ENCODE measurements around the gene LIPH.

GRCh38 chr3:185489462-185489861 is 62.9 kb downstream of the LIPH start:
- TF ChIP-seq POLR2A (IDR thresholded peaks at IDR 0.05) = no peak
- TF ChIP-seq, protein P1, sequence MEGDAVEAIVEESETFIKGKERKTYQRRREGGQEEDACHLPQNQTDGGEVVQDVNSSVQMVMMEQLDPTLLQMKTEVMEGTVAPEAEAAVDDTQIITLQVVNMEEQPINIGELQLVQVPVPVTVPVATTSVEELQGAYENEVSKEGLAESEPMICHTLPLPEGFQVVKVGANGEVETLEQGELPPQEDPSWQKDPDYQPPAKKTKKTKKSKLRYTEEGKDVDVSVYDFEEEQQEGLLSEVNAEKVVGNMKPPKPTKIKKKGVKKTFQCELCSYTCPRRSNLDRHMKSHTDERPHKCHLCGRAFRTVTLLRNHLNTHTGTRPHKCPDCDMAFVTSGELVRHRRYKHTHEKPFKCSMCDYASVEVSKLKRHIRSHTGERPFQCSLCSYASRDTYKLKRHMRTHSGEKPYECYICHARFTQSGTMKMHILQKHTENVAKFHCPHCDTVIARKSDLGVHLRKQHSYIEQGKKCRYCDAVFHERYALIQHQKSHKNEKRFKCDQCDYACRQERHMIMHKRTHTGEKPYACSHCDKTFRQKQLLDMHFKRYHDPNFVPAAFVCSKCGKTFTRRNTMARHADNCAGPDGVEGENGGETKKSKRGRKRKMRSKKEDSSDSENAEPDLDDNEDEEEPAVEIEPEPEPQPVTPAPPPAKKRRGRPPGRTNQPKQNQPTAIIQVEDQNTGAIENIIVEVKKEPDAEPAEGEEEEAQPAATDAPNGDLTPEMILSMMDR (IDR thresholded peaks at IDR 0.05) = no peak
